Activated T-cell treated with anti-CD3 and anti-CD28 coated beads for 48 hours (primary cell): ENCODE data around the gene METTL4.

ENCODE experiments used
- DNase-seq: peaks from one replicate; pipeline ENCODE4 v3.0.0-alpha.2; 2020; ENCODE audit warnings: low read depth

Gene METTL4

GRCh38 chr18:2518473-2518872, 52.8 kb downstream of the METTL4 start:
- DNase-seq, result no peak

- no peak for DNase-seq
Observed at GRCh38 chr18:2515908-2516625, 55.2 kb downstream of the METTL4 start.

GRCh38 chr18:2515171-2515787, 56.0 kb downstream of the METTL4 start:
- no peak for DNase-seq

GRCh38 chr18:2513616-2514015, 57.7 kb downstream of the METTL4 start:
- no peak for DNase-seq

- no peak for DNase-seq
Observed at GRCh38 chr18:2512059-2512458, 59.2 kb downstream of the METTL4 start.

GRCh38 chr18:2511451-2511850, 59.9 kb downstream of the METTL4 start:
- no peak for DNase-seq

GRCh38 chr18:2510416-2510815, 60.9 kb downstream of the METTL4 start:
- DNase-seq, result no peak

GRCh38 chr18:2508678-2509077, 62.6 kb downstream of the METTL4 start:
- DNase-seq, result no peak

GRCh38 chr18:2508155-2508554, 63.1 kb downstream of the METTL4 start:
- DNase-seq, result no peak

- DNase-seq, result no peak
Observed at GRCh38 chr18:2504642-2505041, 66.7 kb downstream of the METTL4 start.

GRCh38 chr18:2502880-2503279, 68.4 kb downstream of the METTL4 start:
- no peak for DNase-seq

- no peak for DNase-seq
Observed at GRCh38 chr18:2502394-2502793, 68.9 kb downstream of the METTL4 start.

- no peak for DNase-seq
Observed at GRCh38 chr18:2497797-2498196, 73.5 kb downstream of the METTL4 start.

GRCh38 chr18:2495381-2495780, 75.9 kb downstream of the METTL4 start:
- DNase-seq, result no peak

GRCh38 chr18:2494921-2495320, 76.4 kb downstream of the METTL4 start:
- no peak for DNase-seq
